Liver (tissue), 9 donors: ENCODE results near the gene SLX9. TPM values are rescaled to one million over a fixed set of nuclear protein-coding genes. Genes with fewer than 3 reads are reported as not detected.

Experiments
- DNase-seq: peaks from one replicate; pipeline ENCODE4 v3.0.0-alpha.2; 2017; ENCODE audit warnings: low spot score
- H3K27ac ChIP-seq, 2 donors: one replicate each; pipeline ENCODE4 v1.7.0; 2013; ENCODE audit warnings: inconsistent platforms in 2 of 2, low read length in 2 of 2, control low read depth in 1 of 2, low read depth in 1 of 2, mild to moderate bottlenecking in 1 of 2
- H3K27me3 ChIP-seq, 4 donors: one replicate each; pipeline versions ENCODE4 v1.6.1 to v1.7.0; 2013; ENCODE audit warnings: low read length in 3 of 4, inconsistent platforms in 1 of 4, mild to moderate bottlenecking in 1 of 4, moderate library complexity in 1 of 4; ENCODE audit not compliant: control insufficient read depth in 4 of 4, insufficient read depth in 4 of 4
- H3K36me3 ChIP-seq, 4 donors: one replicate each; pipeline versions ENCODE4 v1.6.1 to v1.7.0; 2013; ENCODE audit warnings: low read length in 3 of 4, mild to moderate bottlenecking in 3 of 4, low read depth in 1 of 4, moderate library complexity in 1 of 4; ENCODE audit not compliant: control insufficient read depth in 4 of 4, insufficient read depth in 3 of 4
- H3K4me1 ChIP-seq, 4 donors: one replicate each; pipeline versions ENCODE4 v1.6.1 to v1.7.0; 2013; ENCODE audit warnings: low read length in 3 of 4, mild to moderate bottlenecking in 3 of 4, moderate library complexity in 1 of 4; ENCODE audit not compliant: control insufficient read depth in 4 of 4, insufficient read depth in 4 of 4
- H3K4me3 ChIP-seq, 3 donors: one replicate each; pipeline versions ENCODE4 v1.6.1 to v1.7.0; 2013; ENCODE audit warnings: low read length in 3 of 3, control low read depth in 1 of 3, low read depth in 1 of 3, mild to moderate bottlenecking in 1 of 3
- H3K9ac ChIP-seq, 2 donors: one replicate each; pipeline ENCODE4 v1.7.0; 2013; ENCODE audit warnings: low read length in 2 of 2, mild to moderate bottlenecking in 2 of 2, moderate library complexity in 2 of 2, control low read depth in 1 of 2, low read depth in 1 of 2
- H3K9me3 ChIP-seq, 4 donors: one replicate each; pipeline versions ENCODE4 v1.6.1 to v1.7.0; 2013; ENCODE audit warnings: low read length in 3 of 4; ENCODE audit not compliant: control insufficient read depth in 4 of 4
- EGR1 ChIP-seq, 2 donors: IDR thresholded peaks; 2 replicates each; pipeline ENCODE4 v1.6.1; 2016 to 2018; ENCODE audit warnings: antibody characterized with exemption in 2 of 2, low read depth in 2 of 2
- FOXA1 ChIP-seq: IDR thresholded peaks from 2 replicates; pipeline ENCODE4 v1.6.1; 2016; ENCODE audit warnings: antibody characterized with exemption
- FOXA2 ChIP-seq: IDR thresholded peaks from 2 replicates; pipeline ENCODE4 v1.6.1; 2016; ENCODE audit warnings: antibody characterized with exemption
- GABPA ChIP-seq, 2 donors: IDR thresholded peaks in 1 of 2; conservative IDR thresholded peaks in 1 of 2; 2 replicates each; pipeline ENCODE4 v1.6.1; 2016; ENCODE audit warnings: antibody characterized with exemption in 2 of 2, mild to moderate bottlenecking in 1 of 2, moderate library complexity in 1 of 2
- HNF4A ChIP-seq, 2 donors: conservative IDR thresholded peaks; 2 replicates each; pipeline ENCODE4 v1.6.1; 2016; ENCODE audit warnings: antibody characterized with exemption in 2 of 2, mild to moderate bottlenecking in 2 of 2
- HNF4G ChIP-seq: IDR thresholded peaks from 2 replicates; pipeline ENCODE4 v1.6.1; 2016; ENCODE audit warnings: antibody characterized with exemption
- JUND ChIP-seq, 2 donors: IDR thresholded peaks; 2 replicates each; pipeline ENCODE4 v1.6.1; 2016; ENCODE audit warnings: antibody characterized with exemption in 2 of 2
- NR2F2 ChIP-seq: IDR thresholded peaks from 2 replicates; pipeline ENCODE4 v1.6.1; 2016; ENCODE audit warnings: antibody characterized with exemption
- RAD21 ChIP-seq, 2 donors: IDR thresholded peaks; 2 replicates each; pipeline ENCODE4 v1.6.1; 2016; ENCODE audit warnings: antibody characterized with exemption in 2 of 2, mild to moderate bottlenecking in 2 of 2
- RXRA ChIP-seq, 2 donors: IDR thresholded peaks; 2 replicates each; pipeline ENCODE4 v1.6.1; 2017 to 2018; ENCODE audit warnings: antibody characterized with exemption in 2 of 2, mild to moderate bottlenecking in 1 of 2
- SP1 ChIP-seq: IDR thresholded peaks from 2 replicates; pipeline ENCODE4 v1.6.1; 2018; ENCODE audit warnings: antibody characterized with exemption, mild to moderate bottlenecking
- TAF1 ChIP-seq: conservative IDR thresholded peaks from 2 replicates; pipeline ENCODE4 v1.6.1; 2016; ENCODE audit warnings: antibody characterized with exemption, mild to moderate bottlenecking
- YY1 ChIP-seq: IDR thresholded peaks from 2 replicates; pipeline ENCODE4 v1.6.1; 2016; ENCODE audit warnings: antibody characterized with exemption, mild to moderate bottlenecking
- WGBS: extraction: QIAGEN DNeasy Blood & Tissue Kit; methylation state at CpG from one replicate; pipeline ENCODE4 v1.1.7; 2013; 5-methylcytosine and 5-hydroxymethylcytosine counted together
- polyA plus RNA-seq, 2 donors: library from polyadenylated mRNA; stranded (reverse) in 1 of 2; unstranded in 1 of 2; fragments of 200-250 nt in 1 of 2; fragments of >200 nt in 1 of 2; fragmentation: Nextera tagmentation in 1 of 2; extraction: Ambion mirVana in 1 of 2; gene quantifications; one replicate each; pipeline versions ENCODE4 v1.2.1 to v1.2.3, GENCODE V29; 2013 to 2015
- total RNA-seq, 2 donors: library from RNA; depleted of rRNA; stranded (reverse); fragments of >200 nt; gene quantifications; one replicate each; pipeline ENCODE4 v1.2.3, GENCODE V29; 2014
- TF ChIP-seq, protein P1 (sequence below): fragments of 150-350 bp; IDR thresholded peaks from 2 replicates; pipeline ENCODE4 v1.5.1; 2017; ENCODE audit warnings: improper control_type of control experiment, low read depth, low read length; ENCODE audit not compliant: missing input control
- TF ChIP-seq, protein P2 (sequence below): IDR thresholded peaks from 2 replicates; pipeline ENCODE4 v1.6.1; 2016; ENCODE audit warnings: antibody characterized with exemption
- TF ChIP-seq, protein P3 (sequence below): IDR thresholded peaks from 2 replicates; pipeline ENCODE4 v1.6.1; 2016; ENCODE audit warnings: antibody characterized with exemption
- TF ChIP-seq, protein P4 (sequence below): IDR thresholded peaks from 2 replicates; pipeline ENCODE4 v1.6.1; 2016; ENCODE audit warnings: antibody characterized with exemption, mild to moderate bottlenecking
- TF ChIP-seq, protein P5 (sequence below): IDR thresholded peaks from 2 replicates; pipeline ENCODE4 v1.6.1; 2016; ENCODE audit warnings: antibody characterized with exemption
- donor health status: healthy.
- donor health status: healthy.
- donor health status: healthy.
- donor health status: healthy.
- donor health status: healthy.

Gene SLX9
- total and polyA plus RNA-seq, 4 donors, result 7.5 to 20.3 (median 12.2) TPM

DNA sequence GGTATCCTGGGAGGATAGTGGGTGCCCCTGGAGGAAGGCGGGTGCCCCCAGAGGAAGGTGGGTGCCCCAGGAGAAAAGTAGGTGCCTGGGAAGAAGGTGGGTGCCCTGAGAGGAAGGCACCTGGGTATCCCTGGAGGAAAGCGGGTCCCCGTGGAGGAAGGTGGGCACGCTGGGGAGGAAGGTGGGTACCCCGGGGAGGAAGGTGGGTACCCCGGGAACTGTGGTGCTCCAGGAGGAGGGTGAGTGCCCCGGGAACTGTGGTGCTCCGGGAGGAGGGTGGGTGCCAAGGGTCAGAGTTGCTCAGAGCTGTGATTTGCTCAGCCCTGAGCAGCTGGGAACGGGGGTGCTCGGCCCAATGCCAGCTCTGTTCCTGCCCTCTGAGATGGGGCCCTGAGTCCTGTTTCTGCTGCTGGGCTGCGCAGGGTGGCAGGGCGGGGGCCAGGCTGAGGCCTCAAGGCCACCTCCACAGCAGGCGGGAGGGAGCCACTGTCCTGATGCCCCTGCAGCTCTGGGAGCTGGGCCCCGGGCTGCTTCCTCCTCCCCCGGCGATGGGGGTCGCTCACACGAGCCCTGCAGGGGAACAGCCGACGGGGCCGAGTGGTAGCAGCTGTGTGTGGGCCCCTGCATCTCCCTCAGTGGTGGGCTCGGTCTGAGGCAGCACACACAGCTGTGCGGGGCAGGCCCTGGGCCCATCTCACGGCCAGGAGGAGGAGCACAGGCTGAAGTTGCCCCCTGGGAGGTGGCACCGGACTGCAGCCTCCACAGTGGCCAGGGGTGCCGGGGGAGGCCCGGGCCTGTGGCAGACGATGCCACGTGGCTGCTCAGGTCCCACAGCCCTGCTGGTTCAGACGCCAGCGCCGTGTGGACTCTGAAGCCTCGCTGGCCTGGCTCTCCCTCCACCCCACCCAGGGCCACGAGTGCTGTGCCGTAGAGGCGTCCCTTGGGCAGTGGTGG is 57.4 kb downstream of the SLX9 start:
- H3K4me3 ChIP-seq, result no peak overlapping the region
- H3K27ac ChIP-seq, result no peak overlapping the region
- H3K9ac ChIP-seq, result no peak overlapping the region
- H3K36me3 ChIP-seq, result no peaks in the 10 kb centered on the region
- no peaks in the 10 kb centered on the region for H3K27me3 ChIP-seq
- WGBS, result 84% methylated on average over 36 of the region's 36 CpGs
- no peaks in the 10 kb centered on the region for H3K4me1 ChIP-seq
- no peak for DNase-seq
- no peaks in the 10 kb centered on the region for H3K9me3 ChIP-seq
- TF ChIP-seq, protein P1, sequence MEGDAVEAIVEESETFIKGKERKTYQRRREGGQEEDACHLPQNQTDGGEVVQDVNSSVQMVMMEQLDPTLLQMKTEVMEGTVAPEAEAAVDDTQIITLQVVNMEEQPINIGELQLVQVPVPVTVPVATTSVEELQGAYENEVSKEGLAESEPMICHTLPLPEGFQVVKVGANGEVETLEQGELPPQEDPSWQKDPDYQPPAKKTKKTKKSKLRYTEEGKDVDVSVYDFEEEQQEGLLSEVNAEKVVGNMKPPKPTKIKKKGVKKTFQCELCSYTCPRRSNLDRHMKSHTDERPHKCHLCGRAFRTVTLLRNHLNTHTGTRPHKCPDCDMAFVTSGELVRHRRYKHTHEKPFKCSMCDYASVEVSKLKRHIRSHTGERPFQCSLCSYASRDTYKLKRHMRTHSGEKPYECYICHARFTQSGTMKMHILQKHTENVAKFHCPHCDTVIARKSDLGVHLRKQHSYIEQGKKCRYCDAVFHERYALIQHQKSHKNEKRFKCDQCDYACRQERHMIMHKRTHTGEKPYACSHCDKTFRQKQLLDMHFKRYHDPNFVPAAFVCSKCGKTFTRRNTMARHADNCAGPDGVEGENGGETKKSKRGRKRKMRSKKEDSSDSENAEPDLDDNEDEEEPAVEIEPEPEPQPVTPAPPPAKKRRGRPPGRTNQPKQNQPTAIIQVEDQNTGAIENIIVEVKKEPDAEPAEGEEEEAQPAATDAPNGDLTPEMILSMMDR, result no peak
- TF ChIP-seq TAF1 (no peak), HNF4G (no peak)

DNA sequence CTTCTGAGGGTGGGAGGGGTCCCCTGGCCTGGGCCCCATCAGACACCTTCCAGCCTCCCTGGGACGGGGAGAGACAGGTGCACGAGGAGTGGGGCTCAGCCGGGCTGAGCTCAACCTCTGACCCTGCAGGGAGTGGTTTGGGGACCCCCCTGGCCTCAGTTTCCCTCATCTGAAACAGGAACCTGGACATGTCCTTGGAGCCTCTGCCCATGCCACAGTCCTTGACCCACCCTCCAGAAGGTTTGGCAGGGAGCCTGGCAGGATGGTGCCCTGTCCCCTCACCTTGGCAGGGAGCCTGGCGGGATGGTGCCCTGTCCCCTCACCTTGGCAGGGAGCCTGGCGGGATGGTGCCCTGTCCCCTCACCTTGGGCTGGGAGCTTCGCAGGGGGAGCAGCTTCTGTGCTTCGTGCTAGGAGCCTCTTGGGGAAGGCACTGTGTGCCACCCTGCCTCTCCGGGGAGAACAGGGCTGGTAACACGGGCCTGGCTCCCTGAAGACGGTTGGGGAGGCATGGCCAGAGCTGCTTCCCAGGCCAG is 58.3 kb downstream of the SLX9 start:
- Histone ChIP-seq H3K9me3 (no peaks in the 10 kb centered on the region), H3K36me3 (no peaks in the 10 kb centered on the region), H3K9ac (no peak overlapping the region), H3K27me3 (no peaks in the 10 kb centered on the region), H3K4me3 (no peak overlapping the region), H3K4me1 (no peaks in the 10 kb centered on the region), H3K27ac (no peak overlapping the region)
- TF ChIP-seq, protein P2, sequence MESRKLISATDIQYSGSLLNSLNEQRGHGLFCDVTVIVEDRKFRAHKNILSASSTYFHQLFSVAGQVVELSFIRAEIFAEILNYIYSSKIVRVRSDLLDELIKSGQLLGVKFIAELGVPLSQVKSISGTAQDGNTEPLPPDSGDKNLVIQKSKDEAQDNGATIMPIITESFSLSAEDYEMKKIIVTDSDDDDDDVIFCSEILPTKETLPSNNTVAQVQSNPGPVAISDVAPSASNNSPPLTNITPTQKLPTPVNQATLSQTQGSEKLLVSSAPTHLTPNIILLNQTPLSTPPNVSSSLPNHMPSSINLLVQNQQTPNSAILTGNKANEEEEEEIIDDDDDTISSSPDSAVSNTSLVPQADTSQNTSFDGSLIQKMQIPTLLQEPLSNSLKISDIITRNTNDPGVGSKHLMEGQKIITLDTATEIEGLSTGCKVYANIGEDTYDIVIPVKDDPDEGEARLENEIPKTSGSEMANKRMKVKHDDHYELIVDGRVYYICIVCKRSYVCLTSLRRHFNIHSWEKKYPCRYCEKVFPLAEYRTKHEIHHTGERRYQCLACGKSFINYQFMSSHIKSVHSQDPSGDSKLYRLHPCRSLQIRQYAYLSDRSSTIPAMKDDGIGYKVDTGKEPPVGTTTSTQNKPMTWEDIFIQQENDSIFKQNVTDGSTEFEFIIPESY, result no peak
- TF ChIP-seq HNF4A (conservative IDR thresholded peaks at IDR 0.05) (no peak), HNF4G (no peak), TAF1 (no peak), RAD21 (IDR thresholded peaks at IDR 0.05) (no peak), JUND (IDR thresholded peaks at IDR 0.05) (no peak), EGR1 (IDR thresholded peaks at IDR 0.05; ENCODE audit: low read depth in 2 of 2) (no peak), FOXA2 (no peak), NR2F2 (no peak), FOXA1 (no peak), SP1 (no peak), GABPA (IDR thresholded peaks at IDR 0.05 in 1 of 2, conservative IDR thresholded peaks at IDR 0.05 in 1 of 2) (no peak), RXRA (IDR thresholded peaks at IDR 0.05) (no peak), YY1 (no peak)
- TF ChIP-seq, protein P3, sequence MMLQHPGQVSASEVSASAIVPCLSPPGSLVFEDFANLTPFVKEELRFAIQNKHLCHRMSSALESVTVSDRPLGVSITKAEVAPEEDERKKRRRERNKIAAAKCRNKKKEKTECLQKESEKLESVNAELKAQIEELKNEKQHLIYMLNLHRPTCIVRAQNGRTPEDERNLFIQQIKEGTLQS, result no peak
- TF ChIP-seq, protein P4, sequence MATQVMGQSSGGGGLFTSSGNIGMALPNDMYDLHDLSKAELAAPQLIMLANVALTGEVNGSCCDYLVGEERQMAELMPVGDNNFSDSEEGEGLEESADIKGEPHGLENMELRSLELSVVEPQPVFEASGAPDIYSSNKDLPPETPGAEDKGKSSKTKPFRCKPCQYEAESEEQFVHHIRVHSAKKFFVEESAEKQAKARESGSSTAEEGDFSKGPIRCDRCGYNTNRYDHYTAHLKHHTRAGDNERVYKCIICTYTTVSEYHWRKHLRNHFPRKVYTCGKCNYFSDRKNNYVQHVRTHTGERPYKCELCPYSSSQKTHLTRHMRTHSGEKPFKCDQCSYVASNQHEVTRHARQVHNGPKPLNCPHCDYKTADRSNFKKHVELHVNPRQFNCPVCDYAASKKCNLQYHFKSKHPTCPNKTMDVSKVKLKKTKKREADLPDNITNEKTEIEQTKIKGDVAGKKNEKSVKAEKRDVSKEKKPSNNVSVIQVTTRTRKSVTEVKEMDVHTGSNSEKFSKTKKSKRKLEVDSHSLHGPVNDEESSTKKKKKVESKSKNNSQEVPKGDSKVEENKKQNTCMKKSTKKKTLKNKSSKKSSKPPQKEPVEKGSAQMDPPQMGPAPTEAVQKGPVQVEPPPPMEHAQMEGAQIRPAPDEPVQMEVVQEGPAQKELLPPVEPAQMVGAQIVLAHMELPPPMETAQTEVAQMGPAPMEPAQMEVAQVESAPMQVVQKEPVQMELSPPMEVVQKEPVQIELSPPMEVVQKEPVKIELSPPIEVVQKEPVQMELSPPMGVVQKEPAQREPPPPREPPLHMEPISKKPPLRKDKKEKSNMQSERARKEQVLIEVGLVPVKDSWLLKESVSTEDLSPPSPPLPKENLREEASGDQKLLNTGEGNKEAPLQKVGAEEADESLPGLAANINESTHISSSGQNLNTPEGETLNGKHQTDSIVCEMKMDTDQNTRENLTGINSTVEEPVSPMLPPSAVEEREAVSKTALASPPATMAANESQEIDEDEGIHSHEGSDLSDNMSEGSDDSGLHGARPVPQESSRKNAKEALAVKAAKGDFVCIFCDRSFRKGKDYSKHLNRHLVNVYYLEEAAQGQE, result no peak
- TF ChIP-seq, protein P1, result no peak
- TF ChIP-seq, protein P5, sequence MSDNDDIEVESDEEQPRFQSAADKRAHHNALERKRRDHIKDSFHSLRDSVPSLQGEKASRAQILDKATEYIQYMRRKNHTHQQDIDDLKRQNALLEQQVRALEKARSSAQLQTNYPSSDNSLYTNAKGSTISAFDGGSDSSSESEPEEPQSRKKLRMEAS, result no peak
- 86% methylated on average over 10 of the region's 10 CpGs for WGBS
- DNase-seq, result no peak
